Kidney (tissue), 14 donors: Measurements from ENCODE around the gene GPR180. TPM values are rescaled to one million over a fixed set of nuclear protein-coding genes. Genes with fewer than 3 reads are reported as not detected.

ENCODE experiments used
- DNase-seq, 5 donors: peaks; one replicate each; pipeline ENCODE4 v3.0.0-alpha.2; 2013 to 2020
- FAIRE-seq: peaks from 2 replicates; lab custom pipeline; 2012; peaks lifted over from hg19 to GRCh38; lab: Jason Lieb, UNC
- H3K27ac ChIP-seq, 2 donors: one replicate each; pipeline ENCODE4 v1.7.0; 2013; ENCODE audit warnings: low read depth in 2 of 2, low read length in 2 of 2, inconsistent platforms in 1 of 2
- H3K27me3 ChIP-seq: one replicate; pipeline ENCODE4 v1.7.1; 2013; ENCODE audit warnings: low read length, inconsistent platforms; ENCODE audit not compliant: control insufficient read depth, insufficient read depth
- H3K36me3 ChIP-seq, 3 donors: one replicate each; pipeline versions ENCODE4 v1.7.0 to v1.7.1; 2013; ENCODE audit warnings: low read length in 3 of 3, control low read depth in 1 of 3, inconsistent platforms in 1 of 3; ENCODE audit not compliant: insufficient read depth in 3 of 3, control insufficient read depth in 2 of 3
- H3K4me1 ChIP-seq, 3 donors: one replicate each; pipeline versions ENCODE4 v1.7.0 to v1.7.1; 2013; ENCODE audit warnings: low read length in 3 of 3, inconsistent platforms in 1 of 3, low read depth in 1 of 3; ENCODE audit not compliant: control insufficient read depth in 2 of 3, insufficient read depth in 2 of 3
- H3K4me3 ChIP-seq, 3 donors: one replicate each; pipeline versions ENCODE4 v1.7.0 to v1.8.1; 2013; ENCODE audit warnings: low read length in 3 of 3, control low read depth in 1 of 3, inconsistent platforms in 1 of 3
- H3K9ac ChIP-seq, 3 donors: one replicate each; pipeline versions ENCODE4 v1.7.0 to v1.7.1; 2013; ENCODE audit warnings: low read length in 3 of 3, control low read depth in 1 of 3, inconsistent platforms in 1 of 3
- H3K9me3 ChIP-seq, 3 donors: one replicate each; pipeline versions ENCODE4 v1.7.0 to v1.7.1; 2013; ENCODE audit warnings: low read length in 3 of 3, control low read depth in 1 of 3, inconsistent platforms in 1 of 3; ENCODE audit not compliant: control insufficient read depth in 2 of 3, insufficient read depth in 1 of 3
- intact Hi-C: fragments of 100-400 bp; cut with DNase I; formaldehyde crosslinking; loops from one replicate; pipeline ENCODE4 v1.11.1; 2022
- polyA plus RNA-seq: library from polyadenylated mRNA; stranded (reverse); fragments of 350-450 nt; fragmentation: Illumina TruSeq; extraction: RNeasy Lipid Tissue Mini Kit (QIAGEN cat#74804); gene quantifications from one replicate; pipeline ENCODE4 v1.2.3, GENCODE V29; 2014; ENCODE audit warnings: low read depth, low replicate concordance; ENCODE audit not compliant: insufficient read depth
- total RNA-seq: library from RNA; stranded (reverse); fragmentation: NEBNext Ultra II Directional; extraction: Animal tissue kit (Norgen Biotek cat#: 25700); gene quantifications from one replicate; pipeline ENCODE4 v1.2.1, GENCODE V29; 2021
- TF ChIP-seq, protein P1 (sequence below): IDR thresholded peaks from 3 replicates; pipeline ENCODE4 v1.5.1; 2012; ENCODE audit warnings: mild to moderate bottlenecking, moderate library complexity, borderline replicate concordance; ENCODE audit not compliant: insufficient read depth; ENCODE audit errors: extremely low read depth
- donor health status: control.
- donor health status: control.
- donor health status: control.
- donor health status: control.
- donor health status: control.
- donor health status: DM: yes; HTN: yes; CAD: no.
- donor health status: Normal renal cell carcinoma (clear cell type).

GPR180 gene
- total and polyA plus RNA-seq, 2 donors from 2014 or later, result 1.8 to 5.2 TPM

DNA sequence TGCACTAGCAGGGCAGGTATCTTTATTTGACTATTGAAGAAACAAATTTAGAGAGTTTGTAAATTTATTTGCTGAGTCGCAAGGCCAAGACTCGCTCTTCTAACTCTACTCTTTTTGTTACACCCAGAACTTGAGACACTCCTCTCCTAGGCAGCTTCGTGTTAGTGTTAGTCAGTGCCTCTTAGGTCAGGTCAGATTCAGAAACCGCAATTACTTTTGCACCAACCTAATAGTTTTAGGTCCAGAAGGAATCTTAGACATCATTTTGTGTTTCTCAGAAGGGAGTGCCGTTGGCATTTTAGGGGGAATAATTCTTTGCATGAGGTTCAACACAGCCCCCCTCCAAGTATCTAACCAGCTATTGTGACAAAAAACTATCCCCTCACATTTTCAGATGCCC lies 8.8 kb downstream of the GPR180 start:
- TF ChIP-seq, protein P1, sequence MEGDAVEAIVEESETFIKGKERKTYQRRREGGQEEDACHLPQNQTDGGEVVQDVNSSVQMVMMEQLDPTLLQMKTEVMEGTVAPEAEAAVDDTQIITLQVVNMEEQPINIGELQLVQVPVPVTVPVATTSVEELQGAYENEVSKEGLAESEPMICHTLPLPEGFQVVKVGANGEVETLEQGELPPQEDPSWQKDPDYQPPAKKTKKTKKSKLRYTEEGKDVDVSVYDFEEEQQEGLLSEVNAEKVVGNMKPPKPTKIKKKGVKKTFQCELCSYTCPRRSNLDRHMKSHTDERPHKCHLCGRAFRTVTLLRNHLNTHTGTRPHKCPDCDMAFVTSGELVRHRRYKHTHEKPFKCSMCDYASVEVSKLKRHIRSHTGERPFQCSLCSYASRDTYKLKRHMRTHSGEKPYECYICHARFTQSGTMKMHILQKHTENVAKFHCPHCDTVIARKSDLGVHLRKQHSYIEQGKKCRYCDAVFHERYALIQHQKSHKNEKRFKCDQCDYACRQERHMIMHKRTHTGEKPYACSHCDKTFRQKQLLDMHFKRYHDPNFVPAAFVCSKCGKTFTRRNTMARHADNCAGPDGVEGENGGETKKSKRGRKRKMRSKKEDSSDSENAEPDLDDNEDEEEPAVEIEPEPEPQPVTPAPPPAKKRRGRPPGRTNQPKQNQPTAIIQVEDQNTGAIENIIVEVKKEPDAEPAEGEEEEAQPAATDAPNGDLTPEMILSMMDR, result no peak
- intact Hi-C loops, result loop anchor here (10.0 kb wide), 1 partner anchor 176 kb away; no protein-coding TSS in a partner anchor
- H3K4me1 ChIP-seq, result no peaks in the 10 kb centered on the region
- H3K36me3 ChIP-seq, result peaks cover 2 to 9% (median 3%) of the 10 kb centered on the region in 3 donors
- DNase-seq (no peak), FAIRE-seq (no peak)
- no peaks in the 10 kb centered on the region for H3K9me3 ChIP-seq
- no peak overlapping the region for H3K27ac ChIP-seq
- no peaks in the 10 kb centered on the region for H3K27me3 ChIP-seq
- no peak overlapping the region for H3K9ac ChIP-seq
- no peak overlapping the region for H3K4me3 ChIP-seq

DNA sequence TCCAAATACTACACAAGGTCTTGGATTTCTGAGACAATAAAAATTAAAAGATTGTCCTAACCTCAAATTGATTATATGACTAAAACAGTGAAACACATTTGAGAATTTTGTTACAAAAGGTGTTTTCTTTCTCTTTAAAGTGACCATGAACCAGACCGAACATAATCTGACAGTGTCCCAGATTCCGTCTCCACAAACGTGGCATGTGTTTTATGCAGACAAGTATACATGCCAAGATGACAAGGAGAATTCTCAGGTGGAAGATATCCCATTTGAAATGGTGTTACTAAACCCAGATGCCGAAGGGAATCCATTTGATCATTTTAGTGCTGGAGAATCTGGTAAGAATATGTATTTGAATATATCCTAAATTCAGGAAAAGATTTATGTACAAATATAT lies 10.4 kb downstream of the GPR180 start:
- DNase-seq, result no peak
- Histone ChIP-seq H3K27ac (no peak overlapping the region), H3K4me3 (no peak overlapping the region), H3K36me3 (peaks cover 0 to 8% (median 0%) of the 10 kb centered on the region in 3 donors), H3K27me3 (no peaks in the 10 kb centered on the region), H3K4me1 (no peaks in the 10 kb centered on the region), H3K9ac (no peak overlapping the region), H3K9me3 (no peaks in the 10 kb centered on the region)
- intact Hi-C loops, result loop anchor here (10.0 kb wide), 1 partner anchor 177 kb away; no protein-coding TSS in a partner anchor
- TF ChIP-seq, protein P1, result no peak
- FAIRE-seq, result no peak

DNA sequence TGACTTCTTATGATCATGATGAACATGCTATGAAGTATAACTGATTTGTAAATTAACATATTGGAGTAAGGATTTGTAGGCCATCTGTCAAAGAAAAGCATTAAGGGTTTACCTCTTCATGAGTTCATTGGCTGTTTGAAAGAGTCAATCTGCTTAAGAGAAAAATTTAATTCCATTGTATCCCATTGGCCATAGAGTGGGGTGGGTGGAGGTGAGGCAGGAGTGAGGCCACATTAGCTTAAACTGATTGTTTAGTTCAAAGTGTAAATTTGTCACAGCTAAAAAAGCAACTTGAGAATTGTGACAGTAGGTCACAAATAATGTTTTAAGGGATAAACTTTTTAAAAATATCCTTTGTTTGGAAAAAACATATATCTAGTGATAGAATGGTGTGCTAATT lies 11.4 kb downstream of the GPR180 start:
- Histone ChIP-seq H3K27me3 (no peaks in the 10 kb centered on the region), H3K9me3 (no peaks in the 10 kb centered on the region), H3K4me1 (no peaks in the 10 kb centered on the region), H3K27ac (no peak overlapping the region), H3K36me3 (peaks cover 0 to 5% (median 0%) of the 10 kb centered on the region in 3 donors), H3K4me3 (no peak overlapping the region), H3K9ac (no peak overlapping the region)
- DNase-seq (no peak), FAIRE-seq (no peak)
- TF ChIP-seq, protein P1, result no peak
- intact Hi-C loops, result loop anchor here (10.0 kb wide), 1 partner anchor 178 kb away; no protein-coding TSS in a partner anchor
